ENCODE data around the gene IL25. TPM values are rescaled to one million over a fixed set of nuclear protein-coding genes. Genes with fewer than 3 reads are reported as not detected.
A peak's percentile ranks its signal among the peaks of the same experiment; 100 is the strongest.

Gene IL25
- total and polyA plus RNA-seq, 8 donors, result not detected

GRCh38 chr14:23406725-23407355 lies 34.2 kb downstream of the IL25 start:
- no peak for ATAC-seq
- Histone ChIP-seq H3K27ac (no peak overlapping the region), H3K36me3 (no peaks in the 10 kb centered on the region), H3K9me3 (no peaks in the 10 kb centered on the region), H3K27me3 (peaks cover 0 to 34% of the 10 kb centered on the region in 2 donors), H3K4me1 (no peaks in the 10 kb centered on the region), H3K4me3 (no peak overlapping the region)
- no peak for TF ChIP-seq CTCF (IDR thresholded peaks at IDR 0.05)
- peak in 1 of 4 donors; percentile 51 for DNase-seq
- intact Hi-C loops (cut with DNase I), result no loop called here

GRCh38 chr14:23407516-23408306 lies 35.1 kb downstream of the IL25 start, which contains the start of gene MYH6:
MYH6 (minus strand) TSS chr14:23408273; CDS start chr14:23407223, 1,050 bp downstream.
- ATAC-seq (no peak), DNase-seq (peak in 1 of 4 donors; percentile 39)
- intact Hi-C loops (cut with DNase I), result no loop called here

GRCh38 chr14:23408307-23408630 lies 35.7 kb downstream of the IL25 start:
- Histone ChIP-seq H3K27me3 (peaks cover 0 to 22% of the 10 kb centered on the region in 2 donors), H3K4me3 (no peak overlapping the region), H3K27ac (no peak overlapping the region), H3K4me1 (no peaks in the 10 kb centered on the region), H3K36me3 (no peaks in the 10 kb centered on the region), H3K9me3 (no peaks in the 10 kb centered on the region)
- intact Hi-C loops (cut with DNase I), result no loop called here
- no peak for TF ChIP-seq CTCF (IDR thresholded peaks at IDR 0.05)
- ATAC-seq (no peak), DNase-seq (no peak)

More at GRCh38 chr14:23407516-23408306, 35.1 kb downstream of the IL25 start, which contains the start of gene MYH6:
- Histone ChIP-seq H3K36me3 (no peaks in the 10 kb centered on the region), H3K9me3 (no peaks in the 10 kb centered on the region), H3K4me3 (no peak within 1 kb of the TSS), H3K4me1 (no peaks in the 10 kb centered on the region), H3K27me3 (peaks cover 0 to 27% of the 10 kb centered on the region in 2 donors), H3K27ac (no peak within 1 kb of the TSS)
- TF ChIP-seq CTCF (IDR thresholded peaks at IDR 0.05), result no peak

GRCh38 chr14:23409475-23409874 lies 36.9 kb downstream of the IL25 start:
- intact Hi-C loops (cut with DNase I), result no loop called here
- Histone ChIP-seq H3K9me3 (no peaks in the 10 kb centered on the region), H3K27ac (no peak overlapping the region), H3K27me3 (peaks cover 0 to 21% of the 10 kb centered on the region in 2 donors), H3K36me3 (no peaks in the 10 kb centered on the region), H3K4me3 (no peak overlapping the region), H3K4me1 (no peaks in the 10 kb centered on the region)
- ATAC-seq (no peak), DNase-seq (peak in 1 of 4 donors; percentile 34)
- TF ChIP-seq CTCF (IDR thresholded peaks at IDR 0.05), result no peak

GRCh38 chr14:23409966-23410635 lies 37.5 kb downstream of the IL25 start:
- H3K4me1 ChIP-seq, result no peaks in the 10 kb centered on the region
- TF ChIP-seq CTCF (IDR thresholded peaks at IDR 0.05), result no peak
- no peak overlapping the region for H3K27ac ChIP-seq
- H3K4me3 ChIP-seq, result no peak overlapping the region
- no peaks in the 10 kb centered on the region for H3K9me3 ChIP-seq
- intact Hi-C loops (cut with DNase I), result no loop called here
- peak in 1 of 4 donors; percentile 51 for DNase-seq
- no peak for ATAC-seq
- H3K27me3 ChIP-seq, result peaks cover 0 to 20% of the 10 kb centered on the region in 2 donors
- H3K36me3 ChIP-seq, result no peaks in the 10 kb centered on the region
